GM21786 (cell line): ENCODE data around the gene IQCE.

Experiments
- ATAC-seq: cut with Tn5 transposase; IDR thresholded peaks from one replicate; pipeline ENCODE4 v1.9.1; 2021; ENCODE audit not compliant: unreplicated experiment

Gene IQCE

DNA sequence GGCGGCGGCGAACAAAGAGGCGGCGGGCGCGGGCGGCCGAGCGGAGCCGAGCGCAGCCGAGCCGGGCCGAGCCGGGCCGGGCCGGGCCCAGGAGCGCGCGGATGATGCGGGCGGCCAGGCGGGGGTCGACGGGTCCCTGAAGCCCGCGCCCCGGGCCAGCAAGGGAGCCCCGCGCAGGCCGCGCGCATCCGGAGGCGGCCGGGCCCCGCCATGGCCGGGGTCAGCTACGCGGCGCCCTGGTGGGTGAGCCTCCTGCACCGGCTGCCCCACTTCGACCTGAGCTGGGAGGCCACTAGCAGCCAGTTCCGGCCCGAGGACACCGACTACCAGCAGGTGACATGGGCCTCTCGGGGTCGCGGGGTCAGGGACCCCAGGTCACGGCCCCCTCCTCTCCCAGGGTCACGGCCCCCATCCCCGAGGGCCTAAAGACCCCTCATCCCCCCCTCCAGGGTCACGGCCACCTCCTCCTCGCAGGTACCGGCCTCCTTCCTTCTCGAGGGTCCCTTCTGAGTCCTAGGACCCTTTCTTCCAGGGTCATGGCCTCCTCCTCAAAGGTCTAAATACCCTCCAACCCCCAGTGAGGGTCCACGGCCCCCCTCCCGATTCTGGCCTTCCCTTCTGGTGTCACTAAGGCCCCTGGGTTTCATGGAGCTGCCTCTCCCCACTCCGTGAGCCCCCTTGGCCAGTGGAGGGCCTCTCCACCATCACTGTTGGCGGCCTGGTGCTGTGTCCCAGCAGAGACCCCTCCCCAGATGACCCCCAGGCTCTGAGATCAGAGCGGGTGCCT lies 73.4 kb downstream of the IQCE start, which contains the start of gene TTYH3:
Gene TTYH3 (plus strand): TSS at position 41 of the 787 bp plus-strand sequence. CDS start 170 bp downstream, at position 211.
- ATAC-seq = peak; percentile 27

DNA sequence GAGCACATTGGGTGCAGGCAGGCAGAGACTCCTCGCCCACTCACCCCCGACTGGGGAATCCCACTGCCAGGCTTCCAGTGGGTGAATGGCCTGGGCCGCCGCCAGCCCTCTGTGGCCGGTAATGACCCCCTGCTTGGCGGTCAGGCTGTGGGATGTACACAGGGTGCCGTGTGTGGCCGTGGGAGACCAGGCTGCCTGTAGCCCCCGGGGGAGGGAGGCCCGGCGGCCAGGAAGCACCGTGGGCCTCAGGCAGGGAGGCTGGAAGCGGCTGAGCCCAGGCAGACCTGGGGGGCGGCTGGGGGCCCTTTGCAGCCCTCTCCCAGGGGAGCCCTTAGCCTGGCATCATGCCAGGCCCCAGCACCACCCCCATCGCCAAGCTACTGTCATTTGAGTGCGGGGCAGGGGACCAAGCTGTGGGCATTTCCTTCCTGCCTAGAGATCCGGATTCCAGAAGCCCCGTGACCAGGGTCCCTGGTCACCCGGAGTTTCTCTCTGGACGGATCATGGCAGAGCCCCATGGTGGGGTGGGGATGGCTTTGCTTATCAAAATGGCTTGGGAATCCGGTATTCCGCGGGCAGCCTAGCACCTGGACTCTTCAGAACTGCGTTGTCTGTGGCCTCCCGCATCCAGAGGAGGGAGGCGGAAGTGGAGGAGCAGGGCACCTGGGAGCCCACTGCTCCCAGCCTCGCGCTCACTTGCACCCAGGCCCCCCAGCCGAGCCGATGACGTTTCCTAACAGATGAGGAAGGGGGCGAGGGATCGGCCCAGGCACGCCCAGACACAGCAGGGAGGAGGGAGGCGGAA lies 74.2 kb downstream of the IQCE start:
- no peak for ATAC-seq

DNA sequence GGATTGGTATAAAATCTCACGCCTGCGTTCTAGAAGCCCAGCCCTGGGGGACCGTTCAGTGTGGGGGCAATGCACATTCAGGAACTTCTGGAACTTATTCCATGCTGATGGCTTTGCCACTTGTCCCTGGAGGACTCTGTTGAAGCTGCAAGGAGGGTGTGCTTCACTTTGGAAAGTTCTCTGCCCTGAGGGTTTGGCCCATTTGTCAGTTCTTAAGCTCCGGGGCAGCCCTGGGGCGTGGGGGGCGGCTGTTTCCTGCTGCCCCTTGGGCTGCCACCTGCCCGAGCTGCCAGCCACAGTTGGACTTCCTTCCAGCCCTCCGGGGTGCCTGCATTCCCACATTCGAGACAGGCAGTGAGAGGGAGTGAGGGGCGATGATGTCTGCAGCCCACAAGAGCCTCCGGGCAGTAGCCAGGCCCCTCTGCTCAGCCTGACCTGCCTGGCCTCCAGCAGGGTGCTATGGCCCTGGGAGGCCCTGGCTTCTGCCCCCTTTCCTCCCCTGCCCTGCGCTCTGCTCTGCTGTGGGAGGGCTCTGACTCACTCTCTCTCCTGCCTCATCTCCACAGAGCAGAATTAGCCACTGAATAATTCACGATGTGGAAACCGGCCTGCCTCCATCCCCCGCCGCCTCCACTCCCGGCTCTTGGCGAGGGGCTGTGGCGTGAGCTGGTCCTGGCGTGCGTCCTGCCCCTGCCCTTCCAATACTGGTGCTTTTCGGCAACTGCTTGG lies 74.9 kb downstream of the IQCE start:
- no peak for ATAC-seq

DNA sequence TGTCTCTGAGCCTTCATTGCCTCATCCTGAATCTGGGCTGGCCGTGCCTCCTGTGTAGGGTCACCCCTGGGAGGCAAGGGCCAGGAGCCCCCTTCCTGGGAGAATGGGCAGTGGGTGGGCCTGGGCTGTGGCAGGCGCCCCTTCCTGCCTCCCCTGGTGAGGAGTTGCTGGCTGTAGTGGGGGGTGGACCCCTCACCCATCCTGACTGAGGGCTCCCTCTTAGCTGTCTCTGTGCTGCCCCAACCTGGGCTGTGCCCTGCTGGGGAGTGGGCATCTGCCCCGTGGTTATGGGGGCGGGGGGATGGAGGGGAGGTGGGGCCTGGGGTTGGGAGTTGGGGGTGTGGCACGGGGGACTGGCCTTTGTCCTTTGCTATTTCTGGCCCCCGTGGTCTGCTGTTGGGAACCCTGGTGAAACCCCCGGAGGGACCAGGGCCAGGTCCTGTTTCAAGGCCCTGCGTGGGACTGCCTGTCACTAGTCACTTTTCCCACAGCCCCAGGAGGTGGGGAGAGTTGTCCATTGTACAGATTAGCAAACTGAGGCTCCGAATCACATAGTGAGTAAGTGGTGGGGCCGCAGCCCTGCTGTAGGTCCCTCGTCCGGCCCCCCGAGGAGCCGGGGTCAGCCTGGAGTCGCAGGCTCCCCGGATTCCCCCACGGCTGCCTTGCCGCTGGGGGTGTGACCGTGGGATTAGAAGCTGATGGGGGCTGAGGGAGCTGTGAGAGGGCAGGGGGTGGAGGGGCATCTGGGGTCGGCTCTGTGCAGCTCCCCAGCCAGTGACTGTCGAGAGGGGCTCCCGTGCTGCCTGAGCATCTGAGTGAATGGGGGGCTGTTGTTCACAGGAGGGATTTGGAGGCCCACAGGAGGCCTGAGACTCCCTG lies 75.7 kb downstream of the IQCE start:
- no peak for ATAC-seq

DNA sequence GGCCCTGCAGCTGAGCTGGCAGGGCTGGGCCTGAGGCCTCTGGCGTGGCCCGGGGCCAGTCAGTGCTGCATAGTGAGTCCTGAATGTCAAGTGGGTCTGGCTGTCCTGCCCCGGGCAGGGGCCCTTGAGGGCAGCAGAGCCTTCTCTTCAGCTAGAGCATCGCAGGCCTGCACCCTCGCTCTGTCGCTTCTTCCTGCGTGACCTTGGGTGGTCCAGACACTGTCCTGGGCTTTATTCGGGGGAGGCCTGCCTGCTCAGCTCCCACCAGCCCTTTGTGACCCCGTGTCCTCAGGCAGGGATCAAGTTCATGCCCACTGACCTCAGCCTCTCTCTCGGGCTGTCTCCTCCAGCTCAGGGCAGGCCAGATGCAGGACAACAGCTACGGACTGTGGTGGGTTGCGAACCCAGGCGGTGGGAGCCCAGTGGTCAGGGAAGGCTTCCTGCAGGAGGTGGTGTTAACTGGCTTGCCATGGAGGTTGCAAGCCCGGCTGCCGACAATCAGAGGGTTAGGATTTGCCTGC lies 76.4 kb downstream of the IQCE start:
- no peak for ATAC-seq

DNA sequence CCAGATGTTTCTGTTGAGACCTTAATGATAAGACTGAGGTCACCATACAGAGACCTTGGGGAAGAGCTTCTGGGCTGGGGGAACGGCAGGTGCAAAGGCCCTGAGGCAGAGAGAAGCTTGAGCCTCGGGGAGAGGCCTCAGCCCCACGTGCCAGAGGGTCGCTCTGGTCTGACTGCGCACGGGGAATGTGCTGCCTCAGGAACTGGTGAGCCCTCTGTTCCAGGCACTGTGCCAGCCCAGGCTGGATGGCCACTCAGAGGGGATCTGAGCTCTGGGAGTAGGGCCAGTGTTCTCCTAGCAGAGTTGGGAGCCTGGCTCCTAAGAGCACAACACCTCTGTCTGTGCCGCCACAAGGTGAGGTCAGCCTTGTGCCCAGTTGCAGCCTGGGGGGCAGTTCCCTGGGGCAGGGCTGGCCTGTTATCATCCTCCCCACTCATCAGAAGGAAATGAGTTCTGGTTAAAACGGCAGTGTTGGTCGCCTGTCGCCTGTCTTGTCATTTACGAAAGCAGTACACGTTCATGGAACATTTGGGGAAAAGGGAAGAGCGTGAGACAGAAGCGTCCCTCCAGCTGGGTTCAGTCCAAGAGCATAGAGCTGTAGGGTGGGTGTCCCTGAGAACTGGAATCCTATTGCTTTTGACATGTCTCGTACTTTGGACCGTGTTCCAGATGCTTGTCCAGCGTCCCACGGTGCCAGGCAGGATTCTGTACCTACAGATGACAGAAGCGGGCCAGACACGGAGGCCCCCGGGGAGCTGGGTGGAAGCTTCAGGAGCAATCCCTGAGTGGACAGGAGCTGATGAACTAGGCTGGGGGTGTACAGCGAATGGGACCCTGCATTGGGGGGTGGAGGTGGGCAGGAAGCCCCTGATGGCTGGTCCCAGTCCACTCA lies 77.3 kb downstream of the IQCE start:
- no peak for ATAC-seq

DNA sequence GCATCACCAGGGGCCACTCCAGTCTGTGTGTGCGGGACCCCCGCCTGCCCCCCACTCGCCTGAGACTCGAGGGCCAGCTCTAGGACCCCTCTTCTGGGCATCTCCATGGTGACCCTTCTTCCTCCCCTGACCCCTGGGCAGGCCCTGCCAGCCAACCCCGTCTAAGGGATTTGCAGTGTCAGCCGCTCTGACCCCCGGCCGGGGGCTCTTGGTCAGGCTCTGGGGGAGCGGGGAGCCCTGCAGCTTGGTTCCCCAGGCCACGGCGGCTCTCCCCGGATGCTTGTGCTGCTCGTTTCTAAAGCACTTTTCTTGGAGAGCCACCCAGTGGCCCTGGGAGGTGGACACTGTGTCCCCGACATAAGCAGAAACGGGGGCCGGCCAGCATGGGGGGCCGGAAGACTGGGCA lies 78.3 kb downstream of the IQCE start:
- ATAC-seq = no peak

DNA sequence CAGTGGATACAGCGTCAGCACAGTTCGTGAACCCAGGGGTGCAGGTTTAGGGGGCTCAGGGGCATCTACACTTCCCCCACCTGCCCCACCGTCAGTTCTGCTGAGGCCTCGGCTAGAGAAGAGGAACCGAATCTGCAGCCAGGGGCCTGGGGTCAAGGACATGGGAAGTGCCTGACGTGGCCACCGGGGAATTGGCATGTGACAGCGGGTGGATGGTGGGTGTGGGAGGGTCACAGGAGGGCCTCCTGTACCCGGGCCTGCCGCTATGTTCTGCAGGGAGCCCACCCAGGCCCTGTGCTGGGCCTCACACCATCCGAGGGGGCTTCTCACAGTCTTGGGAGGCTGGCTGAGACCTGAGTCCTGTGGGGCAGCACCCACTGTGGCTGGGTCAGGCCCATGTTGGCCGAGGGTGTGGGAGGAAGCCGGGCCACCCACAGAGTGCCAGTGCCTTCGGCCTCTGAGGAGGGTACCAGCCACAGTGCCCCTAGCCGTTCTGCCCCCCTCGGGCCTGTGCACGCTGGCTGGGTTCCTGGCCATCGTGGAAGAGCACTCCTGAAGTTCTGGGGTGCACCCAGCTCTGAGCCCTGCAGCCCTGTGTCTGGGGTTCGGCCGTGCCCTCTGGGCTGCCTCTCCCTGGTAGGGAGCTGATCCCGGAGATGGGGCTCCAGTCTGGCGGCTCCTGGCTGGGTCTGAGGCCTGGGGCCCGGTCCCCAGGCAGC lies 78.9 kb downstream of the IQCE start:
- peak; percentile 37 for ATAC-seq

DNA sequence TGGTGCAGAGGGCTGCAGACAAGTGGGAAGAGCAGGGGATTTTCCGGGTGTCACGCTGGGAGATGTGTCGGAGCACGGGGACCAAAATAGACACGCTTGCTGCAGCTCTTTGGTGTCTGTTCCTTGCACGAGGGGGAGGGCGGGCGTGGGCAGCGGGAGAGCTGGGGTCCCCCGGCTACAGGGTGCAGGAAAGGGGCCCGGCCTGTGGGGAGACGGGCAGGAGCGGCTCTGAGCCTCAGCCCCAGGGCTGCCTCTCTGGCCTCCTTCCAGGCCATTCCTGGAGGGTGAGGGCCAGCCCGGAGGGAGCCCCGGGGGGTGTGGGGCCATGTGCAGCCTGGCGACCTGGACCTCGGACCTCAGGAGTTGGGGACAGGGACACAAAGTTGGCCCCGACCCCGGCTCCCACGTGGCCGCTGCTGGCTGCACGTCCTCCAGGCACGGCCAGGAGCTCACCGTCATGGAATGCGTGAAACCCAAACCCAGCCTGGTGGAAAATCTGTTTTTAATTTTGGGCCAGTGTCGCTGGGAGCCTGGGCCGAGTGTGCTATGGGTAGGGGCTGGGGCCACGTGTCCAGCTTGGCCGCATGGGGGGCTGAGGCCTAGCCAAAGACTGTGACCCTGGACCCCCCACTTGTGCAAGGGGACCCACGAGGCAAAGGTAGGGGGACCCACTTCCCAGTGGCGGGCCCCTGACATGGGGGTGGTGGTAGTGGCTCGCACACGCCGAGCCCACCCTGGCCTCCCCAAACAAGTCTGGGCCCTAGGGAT lies 79.6 kb downstream of the IQCE start:
- ATAC-seq = no peak

DNA sequence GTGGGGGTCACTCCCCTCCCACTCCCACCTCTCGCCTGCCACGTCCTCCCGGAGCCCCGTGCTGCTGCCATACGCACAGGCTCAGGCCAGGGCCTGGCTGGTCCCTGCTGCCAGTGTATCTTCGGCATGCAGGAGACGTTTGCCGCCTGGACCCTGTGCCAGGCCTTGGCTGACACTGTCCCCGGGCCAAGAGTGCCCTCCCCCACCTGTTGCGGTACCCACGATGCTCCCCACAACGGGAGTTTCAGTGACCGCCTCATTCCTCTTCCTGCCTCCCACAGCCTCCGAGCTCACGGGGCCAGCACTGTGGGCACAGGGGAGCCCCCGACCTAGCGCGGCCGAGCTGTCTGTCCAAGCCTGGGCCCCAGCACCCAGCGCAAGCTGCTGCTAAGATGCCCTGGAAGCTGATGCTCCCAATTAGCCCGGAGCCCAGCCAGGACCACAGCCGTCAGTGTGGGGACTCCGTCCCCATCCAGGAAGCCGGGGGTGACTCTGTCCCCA lies 80.5 kb downstream of the IQCE start:
- ATAC-seq = no peak

DNA sequence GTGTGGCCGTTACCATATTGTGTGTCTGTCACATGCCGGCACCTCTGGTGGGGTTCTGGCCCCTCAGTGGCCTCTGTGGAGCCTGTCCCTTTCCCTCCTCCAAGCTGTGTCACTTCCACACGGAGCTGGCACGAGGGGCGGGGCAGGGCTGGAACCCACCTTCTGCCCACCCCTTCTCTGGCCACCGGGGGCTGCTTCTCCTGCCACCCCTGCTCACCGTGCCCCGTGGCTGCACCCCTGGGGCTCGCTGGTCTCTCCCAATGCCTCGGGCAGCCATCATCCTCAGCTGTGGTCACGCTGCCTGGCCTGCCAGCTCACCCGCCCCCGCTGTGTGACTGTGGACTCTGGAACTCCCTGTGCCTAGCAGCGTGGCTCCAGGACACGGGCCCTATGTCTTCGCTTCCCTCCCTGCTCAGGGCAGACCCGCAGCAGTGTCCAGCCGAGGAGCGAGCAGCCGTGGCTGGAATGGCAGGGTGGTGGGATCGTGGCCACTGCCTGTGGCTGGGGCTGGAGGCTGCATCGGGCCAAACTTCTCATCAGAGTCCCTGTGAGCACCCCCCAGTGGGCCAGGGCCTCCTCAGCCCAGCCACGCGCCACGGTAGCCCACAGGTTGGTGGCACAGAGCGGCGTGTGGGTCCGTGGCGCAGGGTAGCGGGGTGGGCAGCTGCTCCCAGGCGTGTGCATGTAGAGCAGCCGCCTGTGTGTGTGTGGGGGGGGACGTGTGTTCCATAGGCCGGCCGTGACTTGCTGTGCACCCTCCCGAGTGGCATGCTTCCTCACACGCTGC lies 81.1 kb downstream of the IQCE start:
- ATAC-seq = no peak

DNA sequence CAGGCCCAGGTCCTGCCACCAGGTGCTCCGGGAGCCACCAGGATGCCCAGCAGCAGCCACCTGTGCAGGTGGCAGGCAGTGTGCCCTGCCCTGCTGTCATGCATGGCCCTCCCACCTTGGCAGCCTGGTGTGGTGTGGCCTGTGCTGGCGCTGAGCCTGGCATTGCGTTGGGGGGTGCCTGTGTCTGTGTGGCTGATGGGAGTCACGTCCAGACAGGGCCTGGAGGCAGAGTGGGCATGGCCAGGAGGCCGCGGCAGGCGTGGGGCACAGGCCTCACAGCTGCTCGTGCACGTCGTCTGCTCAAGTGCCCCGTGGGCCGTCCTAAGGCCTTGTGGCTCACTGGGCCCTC lies 81.7 kb downstream of the IQCE start:
- no peak for ATAC-seq

DNA sequence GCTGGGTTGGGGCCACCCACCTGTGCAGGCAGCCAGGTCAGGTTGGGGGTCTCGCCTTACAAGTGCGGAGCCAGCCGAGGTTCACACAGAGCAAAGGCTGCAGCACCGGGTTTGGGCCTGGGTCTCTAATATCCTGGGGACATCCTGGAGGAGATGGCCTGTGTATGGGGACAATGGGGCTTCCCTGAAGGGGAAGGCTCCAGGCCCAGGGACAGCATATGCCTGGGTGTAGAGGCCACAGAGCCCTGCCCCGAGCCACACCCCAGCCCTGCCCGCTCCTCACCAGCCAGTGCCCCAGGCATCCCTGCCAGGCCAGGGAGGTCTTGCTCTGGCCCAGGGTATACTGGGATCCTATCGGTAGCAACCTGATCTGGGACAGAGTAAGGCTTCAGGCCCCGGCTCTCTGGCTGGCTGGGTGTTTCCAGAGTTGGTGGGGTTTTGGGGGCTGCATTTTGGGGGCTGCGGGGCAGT lies 82.1 kb downstream of the IQCE start:
- no peak for ATAC-seq

DNA sequence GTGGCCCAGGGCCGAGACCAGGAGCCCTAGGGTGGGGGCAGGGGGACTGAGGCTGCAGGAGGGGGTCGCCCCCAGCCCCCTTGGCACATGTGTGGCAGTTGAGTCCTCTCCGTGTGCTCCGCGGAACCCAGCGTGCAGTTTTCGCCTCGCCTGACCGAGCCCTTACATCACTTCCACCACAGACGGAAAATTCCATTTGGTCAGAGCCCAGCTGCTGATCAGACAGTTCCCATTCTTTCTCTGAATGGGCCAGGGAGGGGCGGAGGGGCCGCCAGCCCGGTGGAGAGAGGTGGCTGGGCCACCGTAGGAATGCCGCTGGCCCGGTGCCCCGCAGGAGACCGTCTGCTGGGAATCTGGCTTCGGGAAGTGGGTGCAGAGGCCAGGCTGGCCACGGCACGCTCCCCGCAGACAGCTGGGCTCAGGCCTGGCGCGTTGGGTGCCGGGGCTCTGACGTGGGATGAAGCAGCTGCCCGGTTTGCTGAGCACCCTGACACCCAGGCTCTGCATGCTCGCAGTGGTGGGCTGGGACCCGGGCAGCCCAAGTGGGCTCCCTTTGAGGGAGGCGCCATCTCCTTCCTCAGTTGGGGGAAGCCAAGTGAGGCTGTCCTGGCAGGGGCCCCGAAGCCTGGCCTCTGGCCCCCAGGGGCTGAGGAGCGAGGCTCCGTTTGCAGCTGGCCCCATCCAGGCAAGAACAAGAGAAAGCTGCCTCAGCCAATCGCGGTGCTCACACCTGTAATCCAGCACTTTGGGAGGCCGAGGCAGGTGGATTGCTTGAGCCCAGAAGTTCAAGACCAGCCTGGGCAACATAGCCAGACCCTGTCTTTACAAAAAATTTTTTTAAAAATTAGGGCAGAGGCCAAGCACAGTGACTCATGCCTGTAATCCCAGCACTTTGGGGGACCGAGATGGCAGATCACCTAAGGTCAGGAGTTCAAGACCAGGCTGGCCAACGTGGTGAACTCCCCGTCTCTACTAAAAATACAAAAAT lies 82.9 kb downstream of the IQCE start:
- peak; percentile 36 for ATAC-seq

DNA sequence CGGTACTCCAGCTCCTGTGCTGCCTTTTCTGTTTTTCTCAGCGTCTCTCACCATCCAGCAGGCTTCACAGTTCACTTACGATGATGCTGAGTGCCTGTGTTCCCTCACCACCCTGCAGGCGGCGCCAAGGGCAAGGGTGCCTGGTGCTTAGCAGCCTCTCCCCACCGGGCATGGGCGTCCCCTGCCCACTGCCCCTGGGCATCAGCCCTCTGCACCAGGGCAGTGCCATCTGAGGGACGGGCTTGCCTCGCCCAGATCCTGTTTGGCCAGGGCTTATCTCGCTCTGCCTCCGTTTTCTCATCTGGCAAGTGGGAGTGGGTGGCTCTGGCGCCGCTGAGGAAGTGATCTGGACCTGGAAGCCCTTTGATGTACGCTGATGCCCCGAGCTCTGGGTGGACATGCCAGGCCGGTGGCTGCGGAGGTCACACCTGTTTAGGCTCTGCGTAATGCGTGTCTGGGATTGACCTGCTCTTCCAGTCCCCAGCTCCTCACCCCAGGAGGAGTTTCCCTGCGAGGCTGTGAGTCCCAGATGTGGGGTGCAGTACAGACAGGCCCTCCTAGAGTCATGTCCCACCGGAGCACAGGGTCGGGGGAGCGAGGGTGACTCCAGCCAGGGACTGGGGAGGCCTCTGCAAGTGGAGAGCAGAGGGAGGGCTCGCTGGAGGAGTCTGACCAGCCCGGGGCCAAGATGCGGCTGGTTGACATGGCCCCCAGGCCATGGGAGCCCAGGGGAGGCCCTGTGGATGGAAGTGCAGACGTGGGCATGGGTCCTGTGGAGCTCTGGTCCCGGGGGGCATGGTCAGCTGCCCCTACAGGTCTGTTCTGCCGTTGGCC lies 84.8 kb downstream of the IQCE start:
- no peak for ATAC-seq
